ENCODE measurements around the gene SLC16A9.

GRCh38 chr10:59633063-59633462, 76.6 kb downstream of the SLC16A9 start:
- TF ChIP-seq CTCF (IDR thresholded peaks at IDR 0.05; ENCODE audit: extremely low read depth in 1 of 2, insufficient read depth in 1 of 2, low read depth in 1 of 2, low read length in 2 of 2), result no peak
- TF ChIP-seq POLR2A (IDR thresholded peaks at IDR 0.05; ENCODE audit: low read depth, low read length), result no peak
- TF ChIP-seq MYC (IDR thresholded peaks at IDR 0.05; ENCODE audit: low read depth, low read length), result no peak
- no peak for TF ChIP-seq POLR2AphosphoS5 (IDR thresholded peaks at IDR 0.05; ENCODE audit: insufficient read depth, low read depth, low read length)
- no peak for TF ChIP-seq MAX (IDR thresholded peaks at IDR 0.05; ENCODE audit: insufficient read depth, insufficient read length)

All from endothelial cell of umbilical vein (primary cell).